Cardiac septum (tissue), 1 donor: Measurements from ENCODE around the gene CHRNA7. TPM values are rescaled to one million over a fixed set of nuclear protein-coding genes. Genes with fewer than 3 reads are reported as not detected.
"Not testable (repeated sequence)": the region's sequence is repeated elsewhere in the genome, so short reads cannot be mapped to it uniquely, and the experiment has no call there.

Experiments used
- DNase-seq: peaks from one replicate; pipeline ENCODE4 v3.0.0-alpha.2; 2020; ENCODE audit warnings: low spot score
- intact Hi-C: fragments of 100-400 bp; cut with DNase I; formaldehyde crosslinking; loops from one replicate; pipeline ENCODE4 v1.14.0; 2022
- total RNA-seq: library from RNA; stranded (reverse); fragmentation: NEBNext Ultra II Directional; extraction: Animal tissue kit (Norgen Biotek cat#: 25700); gene quantifications from one replicate; pipeline ENCODE4 v1.2.1, GENCODE V29; 2021
- donor health status: DM: no; HTN: no; CAD: no.

CHRNA7 gene
- total RNA-seq, 1 donor from 2014 or later: 1.1 TPM

DNA sequence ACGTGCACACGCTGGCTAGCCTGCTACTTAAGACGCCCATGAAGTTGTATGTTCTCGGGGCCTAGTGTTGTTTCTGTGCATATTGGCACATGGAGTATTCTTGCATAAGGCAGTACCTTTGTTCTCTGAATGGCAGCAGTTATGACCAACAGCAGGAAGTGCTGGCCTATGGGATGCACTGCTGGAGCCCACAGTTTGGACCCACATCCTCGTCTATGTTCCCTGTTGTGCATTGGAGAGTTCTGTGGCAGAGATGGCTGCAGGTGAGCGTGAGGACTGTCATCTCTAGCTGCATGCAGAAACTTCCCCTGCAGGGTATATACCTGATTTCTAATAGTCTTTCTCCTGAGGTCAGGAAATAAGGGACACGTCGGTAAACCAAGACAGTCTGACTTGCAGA is 81.8 kb downstream of the CHRNA7 start:
- no peak for DNase-seq

DNA sequence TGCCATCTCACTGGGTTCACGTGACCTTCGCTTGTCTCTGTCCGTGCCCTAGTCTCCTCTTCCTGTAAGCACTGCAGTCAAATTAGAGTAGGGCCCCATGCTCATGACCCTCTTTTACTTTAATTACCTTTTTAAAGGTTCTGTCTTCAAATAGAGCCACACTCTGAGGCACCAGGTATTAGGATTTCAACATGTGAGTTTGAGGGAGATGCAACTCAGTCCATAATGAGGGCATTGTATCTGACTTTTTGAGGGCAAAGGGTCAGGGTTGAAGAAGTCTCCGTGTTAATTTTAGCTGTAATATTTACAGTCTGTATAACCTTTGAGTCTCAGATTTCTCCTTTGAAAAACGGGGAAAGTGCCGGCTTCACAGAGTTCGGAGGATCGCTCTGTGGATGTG is 82.9 kb downstream of the CHRNA7 start:
- intact Hi-C loops: no loop called here

More for the DNA sequence above, 81.8 kb downstream of the CHRNA7 start:
- intact Hi-C loops: no loop called here

DNA sequence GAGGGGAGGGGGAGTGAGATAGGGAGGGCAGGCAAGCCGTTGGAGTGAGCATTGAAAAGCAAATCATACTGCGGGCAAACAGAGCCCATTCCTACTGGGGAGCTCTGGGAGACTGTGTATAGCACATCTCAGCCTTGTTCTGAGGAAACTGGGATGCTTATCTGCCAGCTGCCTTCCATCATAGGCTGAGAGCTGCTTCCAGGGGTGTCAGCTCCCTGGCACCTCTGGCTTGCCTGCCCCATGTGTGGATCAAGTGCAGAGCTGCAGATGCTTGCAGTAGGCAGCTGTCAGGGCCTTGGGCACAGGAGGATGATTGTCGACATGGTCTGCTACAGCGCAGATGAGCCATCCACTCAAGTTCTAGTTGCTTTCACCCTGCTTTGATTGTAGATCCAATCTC is 86.8 kb downstream of the CHRNA7 start:
- no peak for DNase-seq
- intact Hi-C loops: no loop called here

More for the DNA sequence above, 82.9 kb downstream of the CHRNA7 start:
- no peak for DNase-seq

DNA sequence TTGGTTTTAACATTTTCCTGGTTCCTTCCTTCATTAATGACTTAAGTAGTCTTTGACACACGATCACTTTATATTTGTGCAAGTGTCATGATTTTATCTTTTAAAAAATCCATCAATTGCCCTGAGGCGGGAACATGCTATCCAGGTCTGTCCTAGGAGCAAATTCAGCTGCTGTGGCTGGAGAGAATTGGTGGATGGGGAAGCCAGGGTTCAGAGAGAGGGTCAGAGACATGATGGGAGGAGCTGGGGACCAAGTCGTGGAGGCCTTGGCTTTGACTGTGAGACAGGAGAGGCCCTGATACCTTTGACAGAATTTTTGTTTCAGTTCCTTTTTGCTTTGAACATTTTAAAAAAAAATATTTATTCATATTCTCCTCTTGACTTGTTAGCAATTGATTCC is 89.0 kb downstream of the CHRNA7 start:
- no peak for DNase-seq
- intact Hi-C loops: no loop called here

DNA sequence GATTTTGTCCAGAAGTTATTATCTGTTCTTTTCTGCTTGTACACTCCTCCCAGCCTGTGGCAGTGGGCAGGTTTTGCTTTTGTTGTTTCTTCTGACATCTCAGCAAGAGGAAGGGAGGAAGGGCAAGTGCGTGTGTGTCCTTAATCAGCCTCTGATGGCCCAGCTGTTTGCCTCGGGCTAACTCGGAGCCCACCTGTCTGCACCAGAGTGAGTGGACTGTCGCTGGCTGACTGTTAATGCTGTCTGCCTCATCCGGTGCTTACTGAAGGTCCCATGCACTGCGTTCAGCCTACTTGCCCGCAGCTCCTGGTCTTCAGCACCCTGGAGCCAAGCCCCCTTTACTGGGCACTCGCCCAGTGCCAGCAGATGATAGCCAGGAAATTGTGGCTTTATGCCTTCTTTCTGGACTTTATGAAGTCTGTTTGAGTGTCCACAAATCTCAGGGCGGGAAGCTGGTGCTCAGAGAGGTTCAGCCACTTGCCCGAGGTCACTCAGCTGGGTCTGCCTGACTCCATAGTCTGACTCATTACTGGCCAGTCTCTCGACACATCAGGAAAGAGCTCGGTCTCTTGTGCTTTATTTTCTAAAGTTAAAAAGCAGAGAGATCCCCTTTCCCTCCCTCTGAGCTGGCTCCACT is 89.5 kb downstream of the CHRNA7 start:
- DNase-seq: no peak
- intact Hi-C loops: no loop called here

DNA sequence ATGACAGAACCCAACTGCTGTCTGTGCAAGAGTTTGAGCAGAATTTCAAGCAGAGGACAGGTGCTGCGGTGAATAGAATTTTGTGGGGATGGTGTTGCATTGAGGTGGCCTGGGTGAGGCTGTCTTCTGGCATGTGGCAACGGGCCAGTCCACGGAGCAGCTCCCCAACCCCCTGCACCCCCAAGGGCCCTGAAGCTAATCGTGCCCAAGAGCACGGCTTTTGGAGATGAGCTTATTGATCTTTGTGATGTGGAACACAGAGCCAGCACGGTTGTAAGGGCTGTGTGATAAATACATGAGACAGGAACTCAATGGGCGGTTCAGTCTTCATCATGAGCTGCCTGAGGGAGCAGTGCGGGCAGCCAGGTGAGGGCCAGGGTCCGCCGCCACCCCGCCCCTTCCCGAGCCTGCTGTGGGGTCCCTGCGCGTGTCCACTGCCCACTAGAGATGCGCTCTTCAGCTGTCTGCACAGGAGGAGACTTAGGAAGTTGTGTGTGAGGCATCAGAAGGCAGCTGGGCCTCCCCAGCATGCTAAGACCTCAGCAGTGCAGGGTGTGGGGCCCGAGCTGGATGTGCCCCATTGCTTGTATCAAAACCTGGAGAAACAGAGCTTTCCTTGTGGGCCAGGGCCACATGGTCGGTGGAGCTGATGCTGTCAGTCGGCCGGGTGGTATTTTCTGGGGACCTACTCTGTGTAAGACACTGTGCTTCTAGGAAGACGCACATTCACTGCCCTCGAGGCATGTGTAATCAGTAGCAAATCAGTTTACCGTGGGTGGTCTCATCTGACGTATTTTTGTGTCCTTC is 90.5 kb downstream of the CHRNA7 start:
- DNase-seq: no peak
- intact Hi-C loops: no loop called here

DNA sequence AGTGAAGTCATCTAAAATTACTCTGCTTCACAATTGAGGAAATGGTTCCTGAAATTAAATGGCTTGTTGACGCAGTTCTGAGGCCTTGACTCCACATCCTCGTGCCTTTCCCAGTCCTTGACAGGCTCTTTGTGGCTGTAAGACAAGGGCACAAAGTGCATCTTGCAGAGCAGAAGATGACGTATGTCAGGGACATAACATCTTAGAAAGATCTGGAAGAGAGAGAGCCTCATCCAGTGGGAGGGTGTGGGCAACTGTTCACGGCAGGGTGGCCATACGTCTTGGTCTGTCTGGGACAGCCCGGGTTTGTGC is 91.0 kb downstream of the CHRNA7 start:
- no peak for DNase-seq
- intact Hi-C loops: no loop called here

DNA sequence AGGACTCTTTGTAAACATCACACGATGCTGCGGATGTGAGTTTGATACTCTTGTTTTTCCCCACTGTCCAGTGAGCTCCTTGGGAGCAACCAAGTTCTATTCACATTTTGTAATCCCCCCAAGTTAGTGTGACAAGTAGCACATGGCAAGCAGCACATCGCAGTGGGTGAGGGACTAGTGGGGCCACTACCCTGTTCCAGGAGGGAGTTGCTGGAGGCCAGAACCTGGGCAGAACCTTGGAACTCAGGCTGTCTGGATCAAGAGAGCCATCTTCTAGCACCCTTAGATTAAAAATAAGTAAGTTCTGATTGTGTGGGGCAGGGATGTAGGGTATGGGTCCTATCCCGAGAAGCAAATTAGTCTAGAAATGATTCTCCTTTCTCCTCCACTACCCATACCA is 91.7 kb downstream of the CHRNA7 start:
- DNase-seq: no peak
- intact Hi-C loops: no loop called here

DNA sequence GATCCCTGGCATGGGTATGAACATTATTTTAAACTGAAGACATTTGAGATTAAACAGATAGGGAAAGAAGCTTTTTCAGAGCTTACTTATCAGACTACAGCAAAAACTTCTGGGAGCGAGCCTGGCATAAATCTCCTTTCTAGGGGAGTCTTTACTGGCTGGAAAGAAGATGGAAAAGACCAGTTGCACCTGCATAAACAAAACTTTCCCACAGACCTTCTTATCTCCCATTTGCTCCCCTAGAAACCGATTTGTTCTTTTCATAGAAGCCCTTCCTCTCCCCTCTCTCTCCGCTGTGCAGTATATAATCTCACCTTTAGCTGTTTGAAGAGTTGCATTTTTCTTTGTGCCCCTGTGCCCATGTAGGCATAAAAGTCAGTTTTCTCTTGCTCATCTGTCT is 93.2 kb downstream of the CHRNA7 start:
- DNase-seq: no peak

DNA sequence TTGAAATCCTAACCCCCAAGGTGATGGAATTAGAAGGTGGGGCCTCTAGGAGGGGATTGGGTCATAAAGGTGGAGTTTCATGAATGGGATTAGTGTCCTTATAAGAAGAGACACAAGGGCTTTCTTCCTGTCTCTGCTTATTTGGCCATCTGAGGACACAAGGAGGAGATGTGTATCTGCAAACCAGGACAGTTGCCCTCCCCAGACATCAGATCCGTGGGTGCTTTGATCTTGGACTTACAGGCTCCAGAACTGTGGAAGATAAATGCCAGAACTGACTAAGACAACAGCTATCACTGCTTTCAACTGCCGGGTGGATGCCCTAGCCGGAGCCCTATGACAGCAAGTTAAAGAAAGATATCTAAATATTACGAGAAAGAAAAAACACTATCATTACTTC is 94.4 kb downstream of the CHRNA7 start:
- intact Hi-C loops: no loop called here
- no peak for DNase-seq

More for the DNA sequence above, 93.2 kb downstream of the CHRNA7 start:
- intact Hi-C loops: no loop called here

DNA sequence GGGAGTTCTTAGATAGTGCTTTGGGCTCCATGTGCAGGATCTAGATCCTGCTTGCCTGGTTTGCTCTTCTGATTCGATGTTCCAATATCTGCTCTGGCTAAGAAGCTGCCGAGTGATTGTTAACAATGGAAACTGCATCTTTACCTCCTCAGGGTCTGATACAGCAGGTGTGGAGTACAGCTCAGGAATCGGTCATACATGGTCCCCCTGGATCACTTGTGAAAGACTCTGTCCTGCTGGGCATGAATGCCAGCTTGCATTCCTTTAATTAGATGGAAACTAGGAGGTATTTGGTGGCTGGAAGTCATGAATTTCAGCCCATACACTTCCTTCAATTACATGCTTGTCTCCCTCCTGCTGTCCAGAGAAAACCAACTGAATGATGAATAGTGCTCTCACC is 95.3 kb downstream of the CHRNA7 start:
- DNase-seq: no peak
- intact Hi-C loops: no loop called here

DNA sequence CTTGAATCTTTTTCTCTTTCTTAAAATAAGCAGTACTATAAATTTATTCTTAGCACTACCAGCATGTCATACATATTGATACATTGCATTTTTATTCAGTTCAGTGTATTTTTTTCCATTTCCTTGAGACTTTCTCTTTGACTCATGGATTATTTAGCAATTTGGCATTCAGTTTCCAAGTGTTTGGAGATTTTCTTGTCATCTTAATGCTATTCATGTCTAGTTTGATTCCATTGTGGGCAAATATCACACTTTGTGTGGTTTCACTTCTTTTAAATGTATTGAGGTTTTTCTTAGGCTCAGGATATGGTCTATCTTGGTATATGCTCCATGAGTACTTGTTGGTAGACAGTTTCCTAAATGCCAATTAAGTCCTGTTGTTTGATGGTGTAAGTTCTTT is 99.5 kb downstream of the CHRNA7 start:
- intact Hi-C loops: no loop called here
- DNase-seq: no peak

DNA sequence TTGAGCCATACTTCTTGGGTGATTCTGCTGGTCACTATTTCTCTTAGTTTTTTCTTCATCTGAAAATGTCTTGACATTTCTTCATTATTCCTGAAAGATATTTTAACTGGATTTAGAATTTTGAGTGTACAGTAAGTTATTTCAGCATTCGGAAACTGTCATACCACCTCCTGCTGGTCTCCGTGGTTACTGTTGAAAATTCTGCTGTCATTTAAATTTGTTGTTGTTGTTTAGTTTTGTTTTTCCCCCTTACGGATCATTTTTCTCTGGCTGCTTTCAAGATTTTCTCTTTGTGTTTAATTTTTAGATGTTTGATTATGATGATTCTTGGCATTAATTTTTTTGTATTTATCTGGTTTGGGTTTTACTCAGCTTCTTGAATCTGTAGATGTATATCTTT is 100.5 kb downstream of the CHRNA7 start:
- intact Hi-C loops: no loop called here
- no peak for DNase-seq

DNA sequence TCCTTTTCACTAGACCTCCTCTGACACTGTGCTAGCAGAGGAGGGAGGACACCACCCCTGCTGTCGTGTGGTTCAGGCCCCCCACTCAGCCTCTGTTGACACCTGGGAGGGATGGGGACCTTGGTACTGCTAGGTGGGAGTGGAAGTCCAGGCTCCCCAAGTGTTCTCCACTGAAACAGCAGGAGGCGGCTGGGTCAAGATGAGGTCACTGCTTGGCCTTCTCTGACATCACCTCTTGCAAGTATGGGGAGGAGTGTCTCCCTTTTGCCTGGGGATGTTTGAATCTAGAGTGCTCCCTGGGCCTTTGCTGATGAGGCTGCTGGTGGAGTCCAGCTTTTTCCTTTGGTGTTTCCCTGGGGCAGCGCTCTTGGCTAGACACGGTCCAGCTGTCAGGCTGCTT is 101.5 kb downstream of the CHRNA7 start:
- intact Hi-C loops: no loop called here
- no peak for DNase-seq

DNA sequence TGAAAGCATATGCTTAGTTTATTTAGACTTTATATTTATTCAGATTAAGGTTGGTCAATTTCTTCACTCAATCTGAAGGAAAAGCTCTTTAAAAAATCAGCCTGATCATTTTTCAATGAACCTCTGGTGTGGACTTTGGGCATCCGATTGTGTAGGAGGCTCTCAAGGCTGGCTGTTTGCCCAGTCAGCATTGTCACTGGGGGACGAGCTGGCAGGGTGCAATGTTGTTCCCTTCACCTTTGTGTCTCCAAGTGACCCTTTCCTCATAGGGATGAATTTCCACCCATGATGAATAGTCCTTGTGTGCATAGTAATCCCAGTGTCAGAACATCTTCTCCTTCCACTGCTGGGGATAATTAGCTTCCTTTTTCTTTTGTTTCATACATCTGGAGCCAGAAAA is 102.5 kb downstream of the CHRNA7 start:
- intact Hi-C loops: no loop called here
- DNase-seq: no peak

DNA sequence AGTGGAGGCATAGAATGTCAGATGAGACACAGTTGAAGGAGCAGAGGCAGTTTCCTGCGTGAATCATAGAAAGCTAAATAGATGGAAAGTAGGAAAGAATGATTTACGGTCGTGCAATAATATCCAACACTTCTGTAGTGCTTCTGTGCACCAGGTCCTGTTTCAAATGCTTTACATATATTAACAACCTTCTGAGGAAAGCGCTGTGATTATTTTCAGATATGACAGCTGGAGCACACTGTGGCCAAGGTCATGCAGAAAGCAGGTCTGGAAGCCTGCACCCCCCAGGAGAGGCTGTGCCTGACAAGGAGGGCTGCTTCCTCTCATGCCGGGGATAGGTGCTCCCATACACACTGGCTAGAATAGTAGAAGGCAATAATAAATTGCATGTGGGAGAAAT is 104.5 kb downstream of the CHRNA7 start:
- no peak for DNase-seq
- intact Hi-C loops: no loop called here

DNA sequence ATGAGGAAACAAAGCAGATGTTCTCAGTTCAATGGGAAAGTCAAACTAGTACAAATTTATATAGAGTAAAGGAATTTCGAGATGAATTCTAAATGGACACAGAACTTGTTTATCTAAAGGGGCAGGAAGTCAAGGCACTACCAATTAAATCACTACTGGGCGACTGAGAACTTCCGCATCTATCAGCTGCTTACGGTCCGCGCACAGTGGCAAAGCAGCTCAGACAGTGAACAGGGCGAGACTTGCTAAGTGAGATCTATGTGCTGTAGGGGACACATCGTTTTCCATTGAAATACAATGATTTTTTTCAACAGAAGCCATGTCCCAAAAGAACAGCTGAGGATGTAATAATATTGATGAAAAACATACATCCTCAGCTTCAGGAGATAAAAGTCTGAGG is 105.0 kb downstream of the CHRNA7 start:
- no peak for DNase-seq
- intact Hi-C loops: no loop called here

DNA sequence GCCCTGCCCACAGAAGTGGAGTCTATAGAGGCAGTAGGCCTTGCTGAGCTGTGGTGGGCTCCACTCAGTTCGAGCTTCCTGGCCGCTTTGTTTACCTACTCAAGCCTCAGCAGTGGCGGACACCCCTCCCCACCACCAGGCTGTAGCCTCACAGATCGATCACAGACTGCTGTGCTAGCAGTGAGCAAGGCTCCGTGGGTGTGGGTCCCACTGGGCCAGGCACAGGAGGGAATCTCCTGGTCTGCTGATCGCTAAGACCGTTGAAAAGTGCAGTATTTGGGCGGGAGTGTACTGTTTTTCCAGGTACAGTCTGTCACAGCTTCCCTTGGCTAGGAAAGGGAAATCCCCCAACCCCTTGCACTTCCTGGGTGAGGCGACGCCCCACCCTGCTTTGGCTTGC is 115.2 kb downstream of the CHRNA7 start:
- intact Hi-C loops, DNase-seq: not testable (repeated sequence)

DNA sequence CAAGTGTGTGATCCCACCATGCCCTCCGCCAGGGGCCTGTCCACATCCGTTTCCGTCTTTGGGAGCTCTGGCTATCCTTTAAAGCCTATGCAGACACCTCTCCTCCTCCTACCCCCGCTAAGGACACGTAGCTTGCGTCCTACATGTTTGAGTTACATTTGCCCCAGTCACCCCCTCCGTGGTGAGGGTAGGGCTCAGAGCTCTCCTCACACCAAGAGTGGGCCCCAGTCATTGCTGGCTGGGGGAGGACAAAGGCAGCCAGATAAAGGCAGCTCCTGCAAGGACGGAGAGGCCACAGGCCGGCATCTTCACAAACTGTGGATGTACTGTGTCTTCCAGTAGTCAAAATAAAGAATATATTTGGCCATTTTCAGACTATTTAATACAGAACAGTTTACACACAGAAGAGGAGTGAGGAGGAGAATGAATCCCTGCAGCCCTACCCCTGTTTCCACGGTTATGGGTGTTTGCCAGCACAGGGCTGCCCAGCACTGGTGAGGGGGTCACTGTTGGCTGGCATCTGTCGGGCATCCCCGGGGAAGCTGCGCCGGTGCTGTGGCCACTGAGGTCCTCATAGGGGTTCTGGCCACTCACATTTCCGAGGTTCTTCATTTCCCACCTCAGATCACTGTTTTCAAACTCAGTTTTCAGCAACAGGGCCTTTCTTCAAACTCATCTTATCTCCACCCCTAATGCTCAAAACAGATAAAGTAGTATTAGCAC is 118.7 kb downstream of the CHRNA7 start:
- DNase-seq: no peak
- intact Hi-C loops: no loop called here

DNA sequence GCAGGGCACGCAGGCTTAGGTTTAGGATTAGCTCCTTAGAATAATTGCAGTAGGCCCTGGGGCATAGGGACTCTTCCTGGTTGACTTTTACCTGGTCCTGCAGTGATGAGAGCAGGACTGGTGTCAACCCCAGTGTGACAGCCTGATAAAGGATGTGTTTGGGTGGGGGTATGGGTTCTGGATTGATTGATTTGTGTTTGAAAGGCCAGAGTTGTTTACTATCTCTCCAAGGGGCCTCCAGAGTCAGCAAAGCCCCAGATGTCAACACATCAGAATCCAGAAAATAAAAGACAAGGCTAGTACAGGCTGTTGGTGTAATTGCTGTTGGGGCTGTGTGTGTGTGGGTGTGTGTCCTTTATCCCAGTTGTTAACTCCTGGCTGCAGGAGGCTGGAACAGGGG is 122.3 kb downstream of the CHRNA7 start:
- intact Hi-C loops: no loop called here
- no peak for DNase-seq
